Measurements from ENCODE around the gene LIPT2. TPM values are rescaled to one million over a fixed set of nuclear protein-coding genes. Genes with fewer than 3 reads are reported as not detected.

Gene LIPT2
- total RNA-seq, 4 donors from 2014 or later, result 5.0 to 19.5 (median 7.3) TPM

DNA sequence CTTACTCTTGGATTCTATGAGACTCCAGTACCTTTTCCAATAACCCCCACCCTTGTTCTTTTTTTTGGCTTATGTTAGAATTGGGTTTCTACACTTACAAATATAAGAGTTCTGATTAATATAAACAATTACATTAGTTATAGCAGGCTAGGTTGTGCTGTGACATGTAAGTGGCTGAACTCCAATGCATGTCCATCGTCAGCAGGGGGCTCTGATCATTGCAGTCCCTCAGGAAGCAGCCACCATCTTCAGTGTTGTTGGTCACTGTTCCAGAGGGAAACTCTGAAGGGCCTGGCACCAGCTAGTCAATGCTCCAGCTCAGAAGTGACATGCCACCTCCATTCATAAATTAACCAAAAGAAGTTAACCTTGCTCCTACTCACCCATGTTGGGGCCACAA lies 5.6 kb downstream of the LIPT2 start:
- no peak for DNase-seq
- TF ChIP-seq POLR2A (IDR thresholded peaks at IDR 0.05), result no peak
- TF ChIP-seq, protein P1, sequence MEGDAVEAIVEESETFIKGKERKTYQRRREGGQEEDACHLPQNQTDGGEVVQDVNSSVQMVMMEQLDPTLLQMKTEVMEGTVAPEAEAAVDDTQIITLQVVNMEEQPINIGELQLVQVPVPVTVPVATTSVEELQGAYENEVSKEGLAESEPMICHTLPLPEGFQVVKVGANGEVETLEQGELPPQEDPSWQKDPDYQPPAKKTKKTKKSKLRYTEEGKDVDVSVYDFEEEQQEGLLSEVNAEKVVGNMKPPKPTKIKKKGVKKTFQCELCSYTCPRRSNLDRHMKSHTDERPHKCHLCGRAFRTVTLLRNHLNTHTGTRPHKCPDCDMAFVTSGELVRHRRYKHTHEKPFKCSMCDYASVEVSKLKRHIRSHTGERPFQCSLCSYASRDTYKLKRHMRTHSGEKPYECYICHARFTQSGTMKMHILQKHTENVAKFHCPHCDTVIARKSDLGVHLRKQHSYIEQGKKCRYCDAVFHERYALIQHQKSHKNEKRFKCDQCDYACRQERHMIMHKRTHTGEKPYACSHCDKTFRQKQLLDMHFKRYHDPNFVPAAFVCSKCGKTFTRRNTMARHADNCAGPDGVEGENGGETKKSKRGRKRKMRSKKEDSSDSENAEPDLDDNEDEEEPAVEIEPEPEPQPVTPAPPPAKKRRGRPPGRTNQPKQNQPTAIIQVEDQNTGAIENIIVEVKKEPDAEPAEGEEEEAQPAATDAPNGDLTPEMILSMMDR (IDR thresholded peaks at IDR 0.05), result no peak
- H3K36me3 ChIP-seq, result no peaks in the 10 kb centered on the region

DNA sequence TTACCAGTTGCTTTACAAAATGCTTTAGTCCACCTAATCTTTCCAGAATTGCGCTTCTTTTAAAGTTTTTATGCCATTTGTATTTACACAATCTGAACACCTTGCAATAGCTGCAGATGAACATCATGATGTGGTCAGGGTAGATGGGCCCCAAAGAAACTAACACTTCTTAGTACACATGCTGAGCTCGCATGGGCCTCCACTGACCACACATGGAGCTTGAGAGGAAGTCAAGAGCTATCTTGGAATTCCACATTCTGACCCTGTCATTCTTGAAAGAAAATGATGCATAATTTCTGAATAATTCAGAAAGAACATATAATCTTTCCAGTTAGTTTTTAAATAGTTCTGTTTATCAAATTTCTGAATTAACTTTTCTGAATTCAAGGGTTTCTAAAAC lies 7.7 kb downstream of the LIPT2 start:
- Histone ChIP-seq H3K9me3 (no peaks in the 10 kb centered on the region), H3K27me3 (no peaks in the 10 kb centered on the region), H3K36me3 (no peaks in the 10 kb centered on the region), H3K27ac (no peak overlapping the region), H3K4me1 (no peaks in the 10 kb centered on the region), H3K4me3 (no peak overlapping the region)
- DNase-seq, result no peak
- TF ChIP-seq, protein P1 (IDR thresholded peaks at IDR 0.05), result no peak
- TF ChIP-seq POLR2A (IDR thresholded peaks at IDR 0.05), result no peak
- intact Hi-C loops (cut with DNase I; ENCODE audit: low total_unique reads), result no loop called here

More for the DNA sequence above, 5.6 kb downstream of the LIPT2 start:
- intact Hi-C loops (cut with DNase I; ENCODE audit: low total_unique reads), result no loop called here
- Histone ChIP-seq H3K4me3 (no peak overlapping the region), H3K4me1 (no peaks in the 10 kb centered on the region), H3K27ac (no peak overlapping the region), H3K9me3 (no peaks in the 10 kb centered on the region), H3K27me3 (no peaks in the 10 kb centered on the region)

DNA sequence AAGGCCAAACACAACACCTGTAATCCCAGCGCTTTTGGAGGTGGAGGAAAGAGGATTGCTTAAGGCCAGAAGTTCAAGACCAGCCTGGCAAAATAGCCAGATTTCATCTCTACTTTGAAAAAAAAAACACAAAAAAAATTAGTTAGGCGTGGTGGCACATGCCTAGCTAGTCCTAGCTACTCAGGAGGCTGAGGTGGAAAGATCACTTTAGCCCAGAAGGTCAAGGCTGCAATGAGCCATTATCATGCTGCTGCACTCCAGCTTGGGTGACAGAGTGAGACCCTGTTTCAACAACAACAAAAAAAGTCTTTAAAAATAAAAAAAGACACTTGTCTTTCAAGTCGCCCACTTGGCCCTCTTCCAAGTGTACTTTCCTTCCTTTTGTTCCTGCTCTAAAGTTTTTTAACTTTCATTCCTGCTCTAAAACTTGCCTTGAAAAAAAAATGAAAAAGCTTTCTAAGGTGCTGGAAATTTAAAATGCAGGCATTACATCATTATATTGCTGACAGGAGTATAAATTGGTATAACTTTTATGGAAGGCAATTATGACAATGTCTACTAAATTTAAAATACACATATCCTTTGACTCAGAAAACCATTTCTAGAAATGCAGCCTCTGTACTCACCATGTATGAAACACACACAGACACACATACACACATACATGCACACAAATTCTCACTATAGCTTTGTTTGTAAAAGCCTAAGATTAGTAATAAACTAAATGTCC lies 12.7 kb downstream of the LIPT2 start:
- no peak for DNase-seq
- no peak overlapping the region for H3K27ac ChIP-seq
- no peak overlapping the region for H3K4me3 ChIP-seq
- TF ChIP-seq, protein P1 (IDR thresholded peaks at IDR 0.05), result no peak
- no peak for TF ChIP-seq POLR2A (IDR thresholded peaks at IDR 0.05)
- H3K27me3 ChIP-seq, result no peaks in the 10 kb centered on the region
- H3K36me3 ChIP-seq, result no peaks in the 10 kb centered on the region
- H3K9me3 ChIP-seq, result no peaks in the 10 kb centered on the region
- intact Hi-C loops (cut with DNase I; ENCODE audit: low total_unique reads), result no loop called here
- H3K4me1 ChIP-seq, result no peaks in the 10 kb centered on the region

DNA sequence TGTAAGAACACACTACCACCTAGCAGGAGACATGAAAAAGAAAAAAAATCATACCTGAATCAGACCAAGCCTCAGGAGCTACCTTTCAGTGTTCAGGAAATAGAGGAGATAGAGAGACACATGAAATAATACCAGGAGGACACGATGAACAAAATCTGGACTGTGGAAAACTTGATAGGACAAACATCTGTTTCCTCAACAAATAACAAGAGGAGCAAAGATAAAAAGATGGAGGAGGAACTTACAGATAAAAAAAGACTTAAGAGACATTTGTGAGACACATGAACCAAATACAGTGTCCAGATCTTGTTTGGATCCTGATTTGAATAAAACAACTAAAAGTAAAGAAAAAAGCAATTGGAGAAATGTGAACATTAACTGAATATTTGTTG lies 13.8 kb downstream of the LIPT2 start:
- TF ChIP-seq, protein P1 (IDR thresholded peaks at IDR 0.05), result no peak
- no peak for TF ChIP-seq POLR2A (IDR thresholded peaks at IDR 0.05)
- H3K36me3 ChIP-seq, result no peaks in the 10 kb centered on the region
- no peak overlapping the region for H3K4me3 ChIP-seq
- H3K27ac ChIP-seq, result no peak overlapping the region
- H3K27me3 ChIP-seq, result no peaks in the 10 kb centered on the region
- no peaks in the 10 kb centered on the region for H3K9me3 ChIP-seq
- intact Hi-C loops (cut with DNase I; ENCODE audit: low total_unique reads), result no loop called here
- no peaks in the 10 kb centered on the region for H3K4me1 ChIP-seq
- DNase-seq, result no peak

DNA sequence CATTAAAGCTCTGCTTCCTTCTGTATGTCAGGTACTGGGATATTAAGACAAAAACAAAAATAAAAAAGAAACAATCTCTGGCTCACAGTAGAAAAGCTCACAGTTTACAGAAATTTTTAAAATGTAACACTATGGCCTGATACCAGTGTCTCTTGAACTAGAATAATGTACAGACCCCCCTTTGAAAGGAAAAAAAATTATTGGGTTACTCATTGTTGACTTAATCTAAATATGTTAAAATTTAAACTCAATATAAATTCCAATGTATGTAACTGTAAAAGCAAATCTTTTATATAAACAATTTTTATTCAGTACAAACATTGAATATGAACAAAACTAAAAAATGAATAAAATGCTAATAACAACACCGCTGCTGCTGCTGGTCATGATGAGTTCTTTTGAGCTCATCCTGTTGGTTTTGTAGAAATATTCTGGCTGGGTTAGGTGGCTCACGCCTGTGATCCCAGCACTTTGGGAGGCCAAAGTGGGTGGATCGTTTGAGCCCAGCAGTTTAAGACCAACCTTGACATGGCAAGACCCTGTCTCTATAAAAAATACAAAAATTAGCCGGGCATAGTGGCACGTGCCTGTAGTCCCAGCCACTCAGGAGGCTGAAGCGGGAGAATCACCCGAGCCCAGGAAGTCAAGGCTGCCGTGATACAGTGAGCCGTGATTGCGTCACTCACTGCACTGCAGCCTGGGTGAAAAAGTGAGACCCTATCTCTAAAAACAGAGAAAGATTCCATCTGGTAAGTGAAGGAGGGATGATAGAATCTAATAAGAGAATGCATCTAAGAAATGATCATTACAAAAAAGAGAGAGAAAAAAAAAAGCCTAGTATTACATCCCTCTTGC lies 14.4 kb downstream of the LIPT2 start:
- no peak overlapping the region for H3K4me3 ChIP-seq
- H3K27ac ChIP-seq, result no peak overlapping the region
- intact Hi-C loops (cut with DNase I; ENCODE audit: low total_unique reads), result no loop called here
- DNase-seq, result no peak
- H3K36me3 ChIP-seq, result no peaks in the 10 kb centered on the region
- H3K4me1 ChIP-seq, result no peaks in the 10 kb centered on the region
- H3K9me3 ChIP-seq, result no peaks in the 10 kb centered on the region
- TF ChIP-seq, protein P1 (IDR thresholded peaks at IDR 0.05), result no peak
- no peak for TF ChIP-seq POLR2A (IDR thresholded peaks at IDR 0.05)
- no peaks in the 10 kb centered on the region for H3K27me3 ChIP-seq

All from uterus (tissue), 4 donors.